HepG2 (cell line): ENCODE results near the gene RIPOR1. TPM values are rescaled to one million over a fixed set of nuclear protein-coding genes. Genes with fewer than 3 reads are reported as not detected.

ENCODE experiments used
- KLF12 ChIP-seq: sonication (generic); formaldehyde crosslinking; IDR thresholded peaks from 2 replicates; pipeline ENCODE4 v1.4.0; 2020; ENCODE audit warnings: missing genetic modification reagents, borderline replicate concordance
- MYPOP ChIP-seq: sonication (generic); formaldehyde crosslinking; IDR thresholded peaks from 2 replicates; pipeline ENCODE4 v1.8.1; 2023; ENCODE audit warnings: mild to moderate bottlenecking, moderate library complexity, missing genetic modification reagents
- NFYC ChIP-seq: IDR thresholded peaks from 2 replicates; pipeline ENCODE4 v1.6.1; 2016; ENCODE audit warnings: missing genetic modification reagents, missing compliant biosample characterization
- RFX1 ChIP-seq: fragments of 450-650 bp; IDR thresholded peaks from 2 replicates; pipeline ENCODE4 v1.6.1; 2017
- RFXAP ChIP-seq: sonication (generic); formaldehyde crosslinking; IDR thresholded peaks from 2 replicates; pipeline ENCODE4 v1.4.0; 2020; ENCODE audit warnings: missing genetic modification reagents, borderline replicate concordance
- ZFAT ChIP-seq: sonication (generic); formaldehyde crosslinking; conservative IDR thresholded peaks from 2 replicates; pipeline ENCODE4 v1.8.1; 2023; ENCODE audit warnings: missing genetic modification reagents, inconsistent platforms
- ZFP36L1 ChIP-seq: sonication (generic); formaldehyde crosslinking; IDR thresholded peaks from 2 replicates; pipeline ENCODE4 v1.8.0; 2022; ENCODE audit warnings: mild to moderate bottlenecking, missing genetic modification reagents, moderate library complexity
- ZNF570 ChIP-seq: sonication (generic); formaldehyde crosslinking; IDR thresholded peaks from 2 replicates; pipeline ENCODE4 v1.4.0; 2020; ENCODE audit warnings: mild to moderate bottlenecking, missing genetic modification reagents, borderline replicate concordance
- polyA plus RNA-seq, 8 experiments: library from polyadenylated mRNA; depleted of rRNA in 3 of 8; stranded (reverse) in 7 of 8; unstranded in 1 of 8; fragments of >200 nt; fragmentation: Illumina TruSeq in 4 of 8; extraction: Trizol in 4 of 8; gene quantifications; 2 replicates each; pipeline versions ENCODE4 v1.2.1 to v1.2.3, GENCODE V29; 2011 to 2016; ENCODE audit warnings: low read depth in 4 of 8, missing spikeins in 1 of 8, mixed read lengths in 1 of 8; ENCODE audit not compliant: insufficient read depth in 1 of 8
- total RNA-seq, 5 experiments: library from RNA; depleted of rRNA; stranded (reverse); fragments of >200 nt; fragmentation: Illumina TruSeq; extraction: Trizol; gene quantifications; 2 replicates each; pipeline ENCODE4 v1.2.3, GENCODE V29; 2016; ENCODE audit warnings: low read depth in 1 of 5
- TF ChIP-seq, protein P1 (sequence below): sonication (generic); formaldehyde crosslinking; IDR thresholded peaks from 2 replicates; pipeline ENCODE4 v1.4.0; 2020; ENCODE audit warnings: missing genetic modification reagents
- TF ChIP-seq, protein P2 (sequence below): sonication (generic); formaldehyde crosslinking; IDR thresholded peaks from 2 replicates; pipeline ENCODE4 v1.4.0; 2020; ENCODE audit warnings: missing genetic modification reagents, mild to moderate bottlenecking, borderline replicate concordance

Gene RIPOR1
- total and polyA plus RNA-seq, 2 of the 13 experiments (the other 11 are each of a cell fraction or from before 2014, with no cell fraction given), result 4.6 to 8.1 TPM

DNA sequence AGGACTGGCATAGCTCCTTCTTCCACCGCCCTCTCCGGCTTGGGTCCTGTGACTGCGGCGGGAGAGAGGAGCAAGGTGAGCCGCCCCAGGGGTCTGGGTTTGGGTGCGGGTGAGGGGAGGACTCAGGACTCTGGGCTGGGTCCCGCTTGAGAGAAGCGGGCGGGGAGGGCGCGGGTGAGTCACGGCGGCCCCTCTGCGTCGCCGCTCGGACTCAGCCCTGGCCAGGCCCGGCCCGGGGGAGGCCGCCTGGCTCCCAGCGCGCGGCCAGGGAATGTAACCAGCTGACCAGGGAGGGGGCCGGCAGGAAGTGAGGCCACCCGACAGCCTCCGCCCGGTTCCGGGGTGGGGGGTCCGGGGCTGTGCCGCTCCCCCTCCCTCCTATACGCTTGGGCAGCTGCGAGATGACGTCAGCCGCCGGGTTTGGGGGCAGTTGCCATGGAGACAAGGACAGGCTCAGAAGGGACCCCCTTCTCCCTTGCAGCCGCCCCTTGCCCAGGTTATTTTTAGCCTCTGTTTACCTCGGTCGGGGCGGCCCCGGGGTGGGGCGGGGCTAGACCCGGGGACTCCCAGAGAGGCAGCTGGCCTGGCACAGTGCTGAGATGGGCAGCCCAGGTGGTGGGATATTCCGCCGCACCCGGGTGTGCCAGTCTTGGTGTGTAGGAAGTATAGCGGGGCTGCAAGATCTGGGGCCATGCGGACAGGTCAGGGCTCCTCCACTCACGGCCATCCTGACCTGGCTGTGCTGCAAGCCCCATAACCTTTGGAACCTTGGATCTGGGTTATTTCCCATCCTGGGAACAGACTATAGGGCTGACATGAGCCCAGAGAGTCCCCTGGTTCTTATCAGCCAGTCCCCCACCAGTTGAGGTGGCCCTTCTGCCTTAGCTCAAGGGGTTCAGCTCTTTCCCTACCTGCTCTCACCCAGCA is 1.6 kb downstream of the RIPOR1 start (continued):
- TF ChIP-seq, protein P1, sequence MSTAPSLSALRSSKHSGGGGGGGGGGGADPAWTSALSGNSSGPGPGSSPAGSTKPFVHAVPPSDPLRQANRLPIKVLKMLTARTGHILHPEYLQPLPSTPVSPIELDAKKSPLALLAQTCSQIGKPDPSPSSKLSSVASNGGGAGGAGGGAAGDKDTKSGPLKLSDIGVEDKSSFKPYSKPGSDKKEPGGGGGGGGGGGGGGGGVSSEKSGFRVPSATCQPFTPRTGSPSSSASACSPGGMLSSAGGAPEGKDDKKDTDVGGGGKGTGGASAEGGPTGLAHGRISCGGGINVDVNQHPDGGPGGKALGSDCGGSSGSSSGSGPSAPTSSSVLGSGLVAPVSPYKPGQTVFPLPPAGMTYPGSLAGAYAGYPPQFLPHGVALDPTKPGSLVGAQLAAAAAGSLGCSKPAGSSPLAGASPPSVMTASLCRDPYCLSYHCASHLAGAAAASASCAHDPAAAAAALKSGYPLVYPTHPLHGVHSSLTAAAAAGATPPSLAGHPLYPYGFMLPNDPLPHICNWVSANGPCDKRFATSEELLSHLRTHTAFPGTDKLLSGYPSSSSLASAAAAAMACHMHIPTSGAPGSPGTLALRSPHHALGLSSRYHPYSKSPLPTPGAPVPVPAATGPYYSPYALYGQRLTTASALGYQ (CRISPR knock-in tag), result no peak
- TF ChIP-seq RFXAP (CRISPR knock-in tag), result no peak
- no peak for TF ChIP-seq ZFP36L1
- no peak for TF ChIP-seq ZNF570 (CRISPR knock-in tag)
- no peak for TF ChIP-seq MYPOP (CRISPR knock-in tag)
- TF ChIP-seq RFX1, result peak; percentile 36; the same call in 1 of the 2 replicates
- TF ChIP-seq, protein P2, sequence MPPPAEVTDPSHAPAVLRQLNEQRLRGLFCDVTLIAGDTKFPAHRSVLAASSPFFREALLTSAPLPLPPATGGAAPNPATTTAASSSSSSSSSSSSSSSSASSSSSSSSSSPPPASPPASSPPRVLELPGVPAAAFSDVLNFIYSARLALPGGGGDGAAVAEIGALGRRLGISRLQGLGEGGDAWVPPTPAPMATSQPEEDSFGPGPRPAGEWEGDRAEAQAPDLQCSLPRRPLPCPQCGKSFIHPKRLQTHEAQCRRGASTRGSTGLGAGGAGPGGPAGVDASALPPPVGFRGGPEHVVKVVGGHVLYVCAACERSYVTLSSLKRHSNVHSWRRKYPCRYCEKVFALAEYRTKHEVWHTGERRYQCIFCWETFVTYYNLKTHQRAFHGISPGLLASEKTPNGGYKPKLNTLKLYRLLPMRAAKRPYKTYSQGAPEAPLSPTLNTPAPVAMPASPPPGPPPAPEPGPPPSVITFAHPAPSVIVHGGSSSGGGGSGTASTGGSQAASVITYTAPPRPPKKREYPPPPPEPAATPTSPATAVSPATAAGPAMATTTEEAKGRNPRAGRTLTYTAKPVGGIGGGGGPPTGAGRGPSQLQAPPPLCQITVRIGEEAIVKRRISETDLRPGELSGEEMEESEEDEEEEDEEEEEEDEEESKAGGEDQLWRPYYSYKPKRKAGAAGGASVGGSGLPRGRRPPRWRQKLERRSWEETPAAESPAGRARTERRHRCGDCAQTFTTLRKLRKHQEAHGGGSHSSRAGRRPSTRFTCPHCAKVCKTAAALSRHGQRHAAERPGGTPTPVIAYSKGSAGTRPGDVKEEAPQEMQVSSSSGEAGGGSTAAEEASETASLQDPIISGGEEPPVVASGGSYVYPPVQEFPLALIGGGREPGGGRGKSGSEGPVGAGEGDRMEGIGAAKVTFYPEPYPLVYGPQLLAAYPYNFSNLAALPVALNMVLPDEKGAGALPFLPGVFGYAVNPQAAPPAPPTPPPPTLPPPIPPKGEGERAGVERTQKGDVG (CRISPR knock-in tag), result no peak
- TF ChIP-seq ZFAT (CRISPR knock-in tag), result no peak
- no peak for TF ChIP-seq NFYC (CRISPR knock-in tag)
- no peak for TF ChIP-seq KLF12 (CRISPR knock-in tag)
